ENCODE data around the gene GRIN1. TPM values are rescaled to one million over a fixed set of nuclear protein-coding genes. Genes with fewer than 3 reads are reported as not detected.

GRIN1 gene
- total and polyA plus RNA-seq, 8 donors = 0.25 to 0.55 (median 0.31) TPM; not detected in 5

DNA sequence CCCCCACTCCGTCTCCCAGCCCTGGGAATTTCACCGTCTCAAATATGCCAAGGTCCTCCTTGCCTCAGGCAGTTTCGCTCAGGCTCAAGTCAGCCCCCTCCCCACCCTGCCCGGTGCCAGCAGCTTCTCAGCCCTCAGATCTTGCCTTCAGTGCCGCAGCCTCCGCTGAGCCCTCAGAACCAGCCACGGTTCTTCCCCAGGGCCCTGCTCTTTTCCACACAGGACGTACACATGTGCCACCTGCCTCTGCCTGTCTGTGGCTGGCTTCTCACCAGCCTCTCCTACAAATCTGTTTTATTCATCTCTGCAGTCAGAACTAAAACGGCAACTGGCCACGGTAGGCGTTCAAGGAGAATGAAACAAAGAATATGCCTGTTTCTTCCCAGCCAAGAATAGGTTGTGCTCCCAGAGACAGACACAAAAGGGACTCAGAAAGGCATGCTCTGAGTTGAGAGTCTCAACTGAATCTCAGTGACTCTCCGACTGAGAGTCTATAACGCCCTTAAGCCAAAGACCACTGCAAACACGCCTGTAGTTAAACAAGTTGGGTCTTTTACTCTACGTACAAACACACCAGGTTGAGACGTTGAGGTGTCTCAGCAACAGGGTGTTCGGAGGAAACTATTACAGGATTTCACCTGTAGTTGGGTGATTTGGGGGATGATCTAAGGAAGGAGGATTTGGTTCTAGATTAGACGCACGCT lies 10.6 kb upstream of the GRIN1 start:
- Histone ChIP-seq H3K4me1 (peaks cover 31 to 44% (median 43%) of the 10 kb centered on the region in 4 donors), H3K27me3 (peaks cover 0 to 33% (median 3%) of the 10 kb centered on the region in 3 donors), H3K36me3 (no peaks in the 10 kb centered on the region), H3K27ac (peak overlapping the region; percentile 82 to 86 (median 83)), H3K9me3 (peaks cover 0 to 13% (median 9%) of the 10 kb centered on the region in 4 donors), H3K4me3 (peak overlapping the region; percentile 71 to 91 (median 74))
- intact Hi-C loops (cut with DNase I; ENCODE audit: low total_unique reads) = no loop called here
- no peak for DNase-seq
- WGBS, 5 donors = 20 to 49% (median 38%) methylated on average over 18 to 19 of the region's 19 CpGs
- TF ChIP-seq POLR2A (IDR thresholded peaks at IDR 0.05) (no peak), EP300 (IDR thresholded peaks at IDR 0.05) (no peak), CTCF (IDR thresholded peaks at IDR 0.05) (no peak), POLR2AphosphoS5 (IDR thresholded peaks at IDR 0.05) (no peak)

DNA sequence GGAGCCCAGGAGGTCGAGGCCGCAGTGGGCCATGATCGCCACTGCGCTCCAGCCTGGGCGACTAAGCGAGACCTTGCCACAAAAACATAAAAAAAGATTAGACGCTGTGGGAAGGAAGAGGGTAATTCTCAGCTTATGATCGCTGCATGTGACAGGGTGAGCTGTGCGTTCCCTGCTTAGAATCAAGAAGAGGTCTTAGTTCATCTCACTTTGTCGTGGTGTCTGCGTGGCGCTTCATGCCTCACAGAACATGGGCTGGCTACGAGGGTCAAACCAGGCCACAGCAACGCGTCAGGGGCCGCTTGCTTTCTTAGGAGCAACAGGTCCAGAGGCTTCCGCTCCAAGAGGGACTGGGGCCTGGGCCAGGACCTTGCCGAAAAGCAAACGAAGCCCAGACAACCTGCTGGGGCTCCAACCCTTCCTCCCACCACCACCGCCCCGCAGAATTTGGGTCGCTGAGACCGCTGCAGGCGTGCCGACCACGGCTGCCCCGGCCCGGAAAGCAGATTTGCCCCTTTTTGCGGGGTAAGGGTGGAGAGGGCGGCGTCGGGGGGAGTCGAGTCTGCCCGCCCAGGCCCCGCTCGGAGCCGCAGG lies 10.0 kb upstream of the GRIN1 start:
- no peak for TF ChIP-seq POLR2A (IDR thresholded peaks at IDR 0.05)
- no peak for TF ChIP-seq POLR2AphosphoS5 (IDR thresholded peaks at IDR 0.05)
- no peak for TF ChIP-seq CTCF (IDR thresholded peaks at IDR 0.05)
- H3K4me1 ChIP-seq = peaks cover 31 to 44% (median 43%) of the 10 kb centered on the region in 4 donors
- H3K9me3 ChIP-seq = peaks cover 0 to 13% (median 9%) of the 10 kb centered on the region in 4 donors
- H3K36me3 ChIP-seq = no peaks in the 10 kb centered on the region
- intact Hi-C loops (cut with DNase I; ENCODE audit: low total_unique reads) = no loop called here
- peak; percentile 35 to 45 for DNase-seq
- H3K27me3 ChIP-seq = peaks cover 0 to 39% (median 3%) of the 10 kb centered on the region in 3 donors
- peak overlapping the region; percentile 82 to 86 (median 83) for H3K27ac ChIP-seq
- 10 to 19% (median 13%) methylated on average over 16 to 37 of the region's 37 CpGs for WGBS, 5 donors
- peak overlapping the region; percentile 71 to 91 (median 74) for H3K4me3 ChIP-seq

- DNase-seq = peak; percentile 90 to 97
- Histone ChIP-seq H3K4me3 (peak overlapping the region; percentile 71 to 91 (median 74)), H3K9me3 (peaks cover 0 to 13% (median 9%) of the 10 kb centered on the region in 4 donors), H3K27me3 (peaks cover 0 to 46% (median 3%) of the 10 kb centered on the region in 3 donors), H3K27ac (peak overlapping the region; percentile 82 to 86 (median 83)), H3K36me3 (no peaks in the 10 kb centered on the region), H3K4me1 (peaks cover 31 to 44% (median 43%) of the 10 kb centered on the region in 4 donors)
- intact Hi-C loops (cut with DNase I; ENCODE audit: low total_unique reads) = no loop called here
- 0 to 2% (median 2%) methylated on average over 28 to 86 of the region's 86 CpGs for WGBS, 5 donors
- TF ChIP-seq CTCF (IDR thresholded peaks at IDR 0.05) (no peak), POLR2AphosphoS5 (IDR thresholded peaks at IDR 0.05) (peak; percentile 55 to 90 (median 87))
Observed at GRCh38 chr9:137129456-137130175, 9.3 kb upstream of the GRIN1 start.

DNA sequence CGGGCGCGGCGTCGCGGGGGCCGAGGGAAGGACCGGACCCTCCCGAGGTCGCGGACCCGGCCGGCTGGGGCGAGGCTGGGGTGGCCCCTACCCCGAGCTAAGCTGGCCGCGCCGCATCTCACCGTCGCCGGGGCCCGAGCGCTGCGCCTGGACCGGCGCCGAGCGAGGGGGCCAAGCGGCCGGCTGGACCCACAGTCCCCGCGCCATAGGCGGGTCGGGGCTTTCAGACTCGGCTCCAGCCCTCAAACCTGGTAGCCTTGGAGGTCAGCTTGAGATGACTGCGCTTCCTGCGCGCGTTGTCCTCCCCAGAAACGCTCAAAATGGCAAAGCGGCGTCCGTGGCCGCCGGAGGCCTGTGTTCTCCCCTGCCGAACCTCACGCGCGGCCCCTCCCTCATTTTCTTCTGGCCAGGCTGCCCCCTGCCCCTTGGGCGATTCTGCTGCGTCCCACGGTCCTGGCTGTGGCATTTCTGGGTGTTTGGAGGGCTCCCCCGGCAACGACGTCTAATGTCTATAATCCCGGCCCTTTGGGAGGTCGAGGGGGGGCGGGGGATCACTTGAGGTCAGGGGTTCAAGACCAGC lies 8.7 kb upstream of the GRIN1 start:
- H3K27ac ChIP-seq = peak overlapping the region; percentile 82 to 86 (median 83)
- peaks cover 0 to 13% (median 9%) of the 10 kb centered on the region in 4 donors for H3K9me3 ChIP-seq
- no peak for DNase-seq
- peaks cover 31 to 44% (median 43%) of the 10 kb centered on the region in 4 donors for H3K4me1 ChIP-seq
- H3K36me3 ChIP-seq = no peaks in the 10 kb centered on the region
- WGBS, 5 donors = 6 to 16% (median 8%) methylated on average over 44 to 58 of the region's 58 CpGs
- TF ChIP-seq POLR2AphosphoS5 (IDR thresholded peaks at IDR 0.05) (no peak), POLR2A (IDR thresholded peaks at IDR 0.05) (no peak), CTCF (IDR thresholded peaks at IDR 0.05) (no peak), EP300 (IDR thresholded peaks at IDR 0.05) (no peak)
- H3K27me3 ChIP-seq = peaks cover 0 to 51% (median 3%) of the 10 kb centered on the region in 3 donors
- peak overlapping the region; percentile 71 to 91 (median 74) for H3K4me3 ChIP-seq
- intact Hi-C loops (cut with DNase I; ENCODE audit: low total_unique reads) = no loop called here
